SK-N-SH treated with all-trans-retinoic acid at 6 μM for 48 hours (cell line): ENCODE measurements around the gene TMEM94.

Experiments used
- ATAC-seq: fragments of 200-7000 bp; cut with Tn5 transposase; 3 replicates; pipeline ENCODE4 v1.9.1; 2020; ENCODE audit warnings: mild to moderate bottlenecking, moderate library complexity
- ARNTL ChIP-seq: fragments of 450-650 bp; formaldehyde crosslinking; IDR thresholded peaks from 2 replicates; pipeline ENCODE4 v1.5.0; 2020; ENCODE audit warnings: low read depth, mild to moderate bottlenecking, moderate library complexity, borderline replicate concordance
- BACH2 ChIP-seq: fragments of 250-450 bp; sonication (Bioruptor Pico); IDR thresholded peaks from 2 replicates; pipeline ENCODE4 v1.9.0; 2021; ENCODE audit warnings: mild to moderate bottlenecking, borderline replicate concordance
- CSDC2 ChIP-seq: fragments of 250-450 bp; sonication (Bioruptor Pico); IDR thresholded peaks from 2 replicates; pipeline ENCODE4 v1.5.0; 2020; ENCODE audit warnings: mild to moderate bottlenecking, moderate library complexity
- ESRRG ChIP-seq: fragments of 250-450 bp; sonication (Bioruptor Pico); IDR thresholded peaks from 2 replicates; pipeline ENCODE4 v1.6.1; 2021; ENCODE audit warnings: mild to moderate bottlenecking
- GLIS3 ChIP-seq: fragments of 250-450 bp; sonication (Bioruptor Pico); IDR thresholded peaks from 2 replicates; pipeline ENCODE4 v1.5.0; 2020; ENCODE audit warnings: mild to moderate bottlenecking, moderate library complexity
- ISL1 ChIP-seq: fragments of 250-450 bp; sonication (Bioruptor Pico); IDR thresholded peaks from 2 replicates; pipeline ENCODE4 v2.1.2; 2022; ENCODE audit warnings: mild to moderate bottlenecking, moderate library complexity
- OSR1 ChIP-seq: fragments of 250-450 bp; sonication (Bioruptor Pico); IDR thresholded peaks from 2 replicates; pipeline ENCODE4 v1.8.0; 2022; ENCODE audit warnings: moderate library complexity, mild to moderate bottlenecking, inconsistent platforms
- PPARA ChIP-seq: fragments of 250-450 bp; sonication (Bioruptor Pico); IDR thresholded peaks from 2 replicates; pipeline ENCODE4 v1.5.0; 2020; ENCODE audit warnings: mild to moderate bottlenecking, borderline replicate concordance
- SNAI2 ChIP-seq: fragments of 250-450 bp; sonication (Bioruptor Pico); IDR thresholded peaks from 2 replicates; pipeline ENCODE4 v1.5.0; 2020; ENCODE audit warnings: mild to moderate bottlenecking, moderate library complexity
- TCF4 ChIP-seq: fragments of 250-450 bp; sonication (Bioruptor Pico); IDR thresholded peaks from 2 replicates; pipeline ENCODE4 v1.8.0; 2021; ENCODE audit warnings: mild to moderate bottlenecking, moderate library complexity, borderline replicate concordance
- TOX ChIP-seq: fragments of 250-450 bp; sonication (Bioruptor Pico); IDR thresholded peaks from 2 replicates; pipeline ENCODE4 v1.8.0; 2021; ENCODE audit warnings: mild to moderate bottlenecking, moderate library complexity, borderline replicate concordance
- ZC3H10 ChIP-seq: fragments of 250-450 bp; sonication (Bioruptor Pico); IDR thresholded peaks from 2 replicates; pipeline ENCODE4 v1.5.1; 2021; ENCODE audit warnings: mild to moderate bottlenecking, moderate library complexity
- ZFP30 ChIP-seq: fragments of 450-650 bp; formaldehyde crosslinking; IDR thresholded peaks from 2 replicates; pipeline ENCODE4 v1.5.0; 2022; ENCODE audit warnings: mild to moderate bottlenecking, moderate library complexity
- ZNF565 ChIP-seq: fragments of 450-650 bp; formaldehyde crosslinking; conservative IDR thresholded peaks from 2 replicates; pipeline ENCODE4 v1.5.0; 2020; ENCODE audit warnings: low read depth, mild to moderate bottlenecking, moderate library complexity
- ZNF8 ChIP-seq: fragments of 450-650 bp; formaldehyde crosslinking; IDR thresholded peaks from 2 replicates; pipeline ENCODE4 v1.5.0; 2020; ENCODE audit warnings: mild to moderate bottlenecking, moderate library complexity
- TF ChIP-seq, protein P1 (sequence below): fragments of 250-450 bp; sonication (Bioruptor Pico); IDR thresholded peaks from 2 replicates; pipeline ENCODE4 v1.5.0; 2020; ENCODE audit warnings: mild to moderate bottlenecking, moderate library complexity
- TF ChIP-seq, protein P2 (sequence below): fragments of 250-450 bp; sonication (Bioruptor Pico); IDR thresholded peaks from 2 replicates; pipeline ENCODE4 v1.8.0; 2021; ENCODE audit warnings: low read depth, mild to moderate bottlenecking, moderate library complexity, borderline replicate concordance
- TF ChIP-seq, protein P3 (sequence below): fragments of 250-450 bp; sonication (Bioruptor Pico); IDR thresholded peaks from 2 replicates; pipeline ENCODE4 v1.5.1; 2021; ENCODE audit warnings: mild to moderate bottlenecking, moderate library complexity
- TF ChIP-seq, protein P4 (sequence below): fragments of 250-450 bp; sonication (Bioruptor Pico); IDR thresholded peaks from 2 replicates; pipeline ENCODE4 v1.5.1; 2020; ENCODE audit warnings: low read depth, mild to moderate bottlenecking, moderate library complexity
- TF ChIP-seq, protein P5 (sequence below): fragments of 250-450 bp; sonication (Bioruptor Pico); IDR thresholded peaks from 2 replicates; pipeline ENCODE4 v1.8.0; 2020; ENCODE audit warnings: mild to moderate bottlenecking, moderate library complexity, borderline replicate concordance

The TMEM94 gene

DNA sequence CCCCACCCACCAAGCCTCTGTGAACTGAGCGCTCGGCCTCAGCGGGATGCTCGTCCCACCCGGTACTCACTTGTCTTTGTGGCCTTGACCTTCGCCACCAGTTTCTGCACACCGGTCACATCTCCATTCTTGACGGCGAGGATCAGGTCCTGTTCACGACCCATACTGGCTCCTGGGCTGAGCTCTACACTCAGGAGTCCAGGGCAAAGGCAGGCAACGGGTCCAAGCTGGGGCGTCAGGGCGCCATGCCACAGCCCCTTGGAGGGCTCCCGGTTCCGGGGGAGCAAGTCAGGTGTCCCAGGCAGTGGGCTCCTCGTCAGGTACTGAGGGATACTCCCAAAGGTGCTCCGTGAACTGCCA, 57.2 kb downstream of the TMEM94 start:
- TF ChIP-seq ZNF8 (CRISPR knock-in tag): no peak
- no peak for TF ChIP-seq TCF4 (CRISPR knock-in tag)
- no peak for TF ChIP-seq TOX (CRISPR knock-in tag)
- no peak for TF ChIP-seq OSR1 (CRISPR knock-in tag)
- no peak for TF ChIP-seq ZC3H10
- TF ChIP-seq CSDC2 (CRISPR knock-in tag): no peak
- TF ChIP-seq, protein P1, sequence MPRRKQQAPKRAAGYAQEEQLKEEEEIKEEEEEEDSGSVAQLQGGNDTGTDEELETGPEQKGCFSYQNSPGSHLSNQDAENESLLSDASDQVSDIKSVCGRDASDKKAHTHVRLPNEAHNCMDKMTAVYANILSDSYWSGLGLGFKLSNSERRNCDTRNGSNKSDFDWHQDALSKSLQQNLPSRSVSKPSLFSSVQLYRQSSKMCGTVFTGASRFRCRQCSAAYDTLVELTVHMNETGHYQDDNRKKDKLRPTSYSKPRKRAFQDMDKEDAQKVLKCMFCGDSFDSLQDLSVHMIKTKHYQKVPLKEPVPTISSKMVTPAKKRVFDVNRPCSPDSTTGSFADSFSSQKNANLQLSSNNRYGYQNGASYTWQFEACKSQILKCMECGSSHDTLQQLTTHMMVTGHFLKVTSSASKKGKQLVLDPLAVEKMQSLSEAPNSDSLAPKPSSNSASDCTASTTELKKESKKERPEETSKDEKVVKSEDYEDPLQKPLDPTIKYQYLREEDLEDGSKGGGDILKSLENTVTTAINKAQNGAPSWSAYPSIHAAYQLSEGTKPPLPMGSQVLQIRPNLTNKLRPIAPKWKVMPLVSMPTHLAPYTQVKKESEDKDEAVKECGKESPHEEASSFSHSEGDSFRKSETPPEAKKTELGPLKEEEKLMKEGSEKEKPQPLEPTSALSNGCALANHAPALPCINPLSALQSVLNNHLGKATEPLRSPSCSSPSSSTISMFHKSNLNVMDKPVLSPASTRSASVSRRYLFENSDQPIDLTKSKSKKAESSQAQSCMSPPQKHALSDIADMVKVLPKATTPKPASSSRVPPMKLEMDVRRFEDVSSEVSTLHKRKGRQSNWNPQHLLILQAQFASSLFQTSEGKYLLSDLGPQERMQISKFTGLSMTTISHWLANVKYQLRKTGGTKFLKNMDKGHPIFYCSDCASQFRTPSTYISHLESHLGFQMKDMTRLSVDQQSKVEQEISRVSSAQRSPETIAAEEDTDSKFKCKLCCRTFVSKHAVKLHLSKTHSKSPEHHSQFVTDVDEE (CRISPR knock-in tag): no peak
- no peak for TF ChIP-seq ZFP30 (CRISPR knock-in tag)
- TF ChIP-seq, protein P2, sequence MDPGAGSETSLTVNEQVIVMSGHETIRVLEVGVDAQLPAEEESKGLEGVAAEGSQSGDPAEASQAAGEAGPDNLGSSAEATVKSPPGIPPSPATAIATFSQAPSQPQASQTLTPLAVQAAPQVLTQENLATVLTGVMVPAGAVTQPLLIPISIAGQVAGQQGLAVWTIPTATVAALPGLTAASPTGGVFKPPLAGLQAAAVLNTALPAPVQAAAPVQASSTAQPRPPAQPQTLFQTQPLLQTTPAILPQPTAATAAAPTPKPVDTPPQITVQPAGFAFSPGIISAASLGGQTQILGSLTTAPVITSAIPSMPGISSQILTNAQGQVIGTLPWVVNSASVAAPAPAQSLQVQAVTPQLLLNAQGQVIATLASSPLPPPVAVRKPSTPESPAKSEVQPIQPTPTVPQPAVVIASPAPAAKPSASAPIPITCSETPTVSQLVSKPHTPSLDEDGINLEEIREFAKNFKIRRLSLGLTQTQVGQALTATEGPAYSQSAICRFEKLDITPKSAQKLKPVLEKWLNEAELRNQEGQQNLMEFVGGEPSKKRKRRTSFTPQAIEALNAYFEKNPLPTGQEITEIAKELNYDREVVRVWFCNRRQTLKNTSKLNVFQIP (CRISPR knock-in tag): no peak
- TF ChIP-seq ISL1 (CRISPR knock-in tag): no peak
- TF ChIP-seq PPARA (CRISPR knock-in tag): no peak
- ATAC-seq: no peak

DNA sequence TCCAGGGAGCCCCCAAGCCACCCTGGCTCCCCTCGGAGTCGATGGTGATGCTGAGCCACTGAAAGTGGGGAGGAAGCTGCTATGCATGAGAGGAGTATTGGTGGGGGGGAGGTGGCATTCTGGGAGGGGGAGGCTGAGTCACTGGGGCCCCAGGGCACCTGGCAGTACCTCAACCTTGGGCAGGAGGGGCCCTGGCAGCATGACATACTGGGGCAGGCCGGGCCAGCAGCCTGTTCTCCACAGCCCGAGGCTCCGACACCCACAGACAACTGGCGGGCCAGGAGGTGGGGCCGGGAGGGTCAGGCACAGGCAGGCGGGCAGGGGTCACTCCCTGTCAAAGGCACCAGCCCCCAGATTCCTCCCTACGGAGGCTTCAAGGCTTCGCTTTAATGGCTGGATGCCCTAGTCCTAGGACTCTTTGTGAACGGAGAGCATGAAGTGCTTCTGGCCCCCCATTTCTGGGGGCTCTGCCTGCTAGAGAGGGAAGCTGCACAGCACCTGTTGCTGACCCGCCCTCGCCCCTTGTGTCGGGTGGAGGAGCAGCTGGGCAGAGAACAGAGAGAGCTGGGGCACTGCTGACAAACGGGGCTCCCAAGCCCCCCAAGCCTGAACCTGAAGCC, 58.0 kb downstream of the TMEM94 start:
- no peak for ATAC-seq

More for the DNA sequence above, 58.0 kb downstream of the TMEM94 start:
- TF ChIP-seq, protein P3, sequence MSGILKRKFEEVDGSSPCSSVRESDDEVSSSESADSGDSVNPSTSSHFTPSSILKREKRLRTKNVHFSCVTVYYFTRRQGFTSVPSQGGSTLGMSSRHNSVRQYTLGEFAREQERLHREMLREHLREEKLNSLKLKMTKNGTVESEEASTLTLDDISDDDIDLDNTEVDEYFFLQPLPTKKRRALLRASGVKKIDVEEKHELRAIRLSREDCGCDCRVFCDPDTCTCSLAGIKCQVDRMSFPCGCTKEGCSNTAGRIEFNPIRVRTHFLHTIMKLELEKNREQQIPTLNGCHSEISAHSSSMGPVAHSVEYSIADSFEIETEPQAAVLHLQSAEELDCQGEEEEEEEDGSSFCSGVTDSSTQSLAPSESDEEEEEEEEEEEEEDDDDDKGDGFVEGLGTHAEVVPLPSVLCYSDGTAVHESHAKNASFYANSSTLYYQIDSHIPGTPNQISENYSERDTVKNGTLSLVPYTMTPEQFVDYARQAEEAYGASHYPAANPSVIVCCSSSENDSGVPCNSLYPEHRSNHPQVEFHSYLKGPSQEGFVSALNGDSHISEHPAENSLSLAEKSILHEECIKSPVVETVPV: no peak
- no peak for TF ChIP-seq ZNF565
- no peak for TF ChIP-seq ARNTL (CRISPR knock-in tag)
- no peak for TF ChIP-seq TCF4 (CRISPR knock-in tag)
- TF ChIP-seq ZC3H10: no peak
- no peak for TF ChIP-seq CSDC2 (CRISPR knock-in tag)
- TF ChIP-seq, protein P2 (CRISPR knock-in tag): no peak
- TF ChIP-seq ZFP30 (CRISPR knock-in tag): no peak
- no peak for TF ChIP-seq TOX (CRISPR knock-in tag)
- no peak for TF ChIP-seq ISL1 (CRISPR knock-in tag)
- no peak for TF ChIP-seq GLIS3 (CRISPR knock-in tag)
- TF ChIP-seq, protein P1 (CRISPR knock-in tag): no peak
- TF ChIP-seq SNAI2 (CRISPR knock-in tag): no peak
- TF ChIP-seq, protein P4, sequence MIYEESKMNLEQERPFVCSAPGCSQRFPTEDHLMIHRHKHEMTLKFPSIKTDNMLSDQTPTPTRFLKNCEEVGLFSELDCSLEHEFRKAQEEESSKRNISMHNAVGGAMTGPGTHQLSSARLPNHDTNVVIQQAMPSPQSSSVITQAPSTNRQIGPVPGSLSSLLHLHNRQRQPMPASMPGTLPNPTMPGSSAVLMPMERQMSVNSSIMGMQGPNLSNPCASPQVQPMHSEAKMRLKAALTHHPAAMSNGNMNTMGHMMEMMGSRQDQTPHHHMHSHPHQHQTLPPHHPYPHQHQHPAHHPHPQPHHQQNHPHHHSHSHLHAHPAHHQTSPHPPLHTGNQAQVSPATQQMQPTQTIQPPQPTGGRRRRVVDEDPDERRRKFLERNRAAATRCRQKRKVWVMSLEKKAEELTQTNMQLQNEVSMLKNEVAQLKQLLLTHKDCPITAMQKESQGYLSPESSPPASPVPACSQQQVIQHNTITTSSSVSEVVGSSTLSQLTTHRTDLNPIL: no peak
- TF ChIP-seq PPARA (CRISPR knock-in tag): no peak
- TF ChIP-seq, protein P5, sequence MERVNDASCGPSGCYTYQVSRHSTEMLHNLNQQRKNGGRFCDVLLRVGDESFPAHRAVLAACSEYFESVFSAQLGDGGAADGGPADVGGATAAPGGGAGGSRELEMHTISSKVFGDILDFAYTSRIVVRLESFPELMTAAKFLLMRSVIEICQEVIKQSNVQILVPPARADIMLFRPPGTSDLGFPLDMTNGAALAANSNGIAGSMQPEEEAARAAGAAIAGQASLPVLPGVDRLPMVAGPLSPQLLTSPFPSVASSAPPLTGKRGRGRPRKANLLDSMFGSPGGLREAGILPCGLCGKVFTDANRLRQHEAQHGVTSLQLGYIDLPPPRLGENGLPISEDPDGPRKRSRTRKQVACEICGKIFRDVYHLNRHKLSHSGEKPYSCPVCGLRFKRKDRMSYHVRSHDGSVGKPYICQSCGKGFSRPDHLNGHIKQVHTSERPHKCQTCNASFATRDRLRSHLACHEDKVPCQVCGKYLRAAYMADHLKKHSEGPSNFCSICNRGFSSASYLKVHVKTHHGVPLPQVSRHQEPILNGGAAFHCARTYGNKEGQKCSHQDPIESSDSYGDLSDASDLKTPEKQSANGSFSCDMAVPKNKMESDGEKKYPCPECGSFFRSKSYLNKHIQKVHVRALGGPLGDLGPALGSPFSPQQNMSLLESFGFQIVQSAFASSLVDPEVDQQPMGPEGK (CRISPR knock-in tag): no peak
- no peak for TF ChIP-seq BACH2 (CRISPR knock-in tag)
- TF ChIP-seq ESRRG (CRISPR knock-in tag): no peak
- TF ChIP-seq OSR1 (CRISPR knock-in tag): no peak
